ENCODE measurements around the gene RAB10. TPM values are rescaled to one million over a fixed set of nuclear protein-coding genes. Genes with fewer than 3 reads are reported as not detected.
A peak's percentile ranks its signal among the peaks of the same experiment; 100 is the strongest.

The RAB10 gene
- total RNA-seq, 1 experiment from 2014 or later, result 130 TPM

DNA sequence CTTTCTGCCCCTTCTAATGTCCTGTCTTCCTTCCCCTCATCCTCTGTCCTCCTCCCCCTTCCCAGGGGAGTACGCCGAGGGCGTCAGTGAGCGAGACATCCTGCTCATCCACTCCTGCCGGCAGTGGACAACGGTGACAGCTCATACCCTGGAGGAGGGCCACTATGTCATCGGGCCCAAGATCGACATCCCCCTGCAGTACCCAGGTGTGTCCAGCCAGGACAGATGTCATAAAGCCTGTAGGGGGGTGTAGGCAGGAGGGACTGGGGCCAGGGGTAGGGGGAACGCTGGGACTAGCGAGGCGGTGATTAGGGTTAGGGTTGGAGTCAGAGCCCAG, 142.4 kb downstream of the RAB10 start:
- peak overlapping the region in 1 of 2 experiments; percentile 36; a peak in 1 of 5 replicates for H3K4me3 Mint-ChIP-seq
- no peak overlapping the region for H3K27ac ChIP-seq (ENCODE audit: insufficient read length, low read depth, low read length)

More for the DNA sequence above, 142.4 kb downstream of the RAB10 start:
- no peak overlapping the region for H3K18ac ChIP-seq (ENCODE audit: insufficient read length, low read depth, low read length)
- no peak overlapping the region for H2BK120ac ChIP-seq (ENCODE audit: low read depth, low read length, poor library complexity, severe bottlenecking)
- no peak overlapping the region for H2BK20ac ChIP-seq (ENCODE audit: low read depth, low read length, poor library complexity, severe bottlenecking)
- no peak overlapping the region for H4K5ac ChIP-seq (ENCODE audit: insufficient read length, low read depth, low read length)
- peaks cover 26 to 38% of the 10 kb centered on the region in 2 experiments for H3K4me1 Mint-ChIP-seq
- no peak overlapping the region for H3K4me2 ChIP-seq (ENCODE audit: insufficient read depth, insufficient read length, low read length)
- no CpG with 5 or more reads among the region's 11 CpGs for WGBS (ENCODE audit: extremely low coverage, insufficient read length, low lambda C conversion rate)
- no peaks in the 10 kb centered on the region for H3K79me2 ChIP-seq (ENCODE audit: insufficient read depth, low read length)
- H2BK5ac ChIP-seq (ENCODE audit: insufficient read length, low read length), result no peak overlapping the region
- H4K20me1 ChIP-seq (ENCODE audit: control insufficient read depth, insufficient read depth, insufficient read length), result no peaks in the 10 kb centered on the region
- H3K27ac Mint-ChIP-seq, result no peak overlapping the region
- H2BK15ac ChIP-seq (ENCODE audit: low read depth, low read length), result no peak overlapping the region
- no peak overlapping the region for H3K9ac ChIP-seq (ENCODE audit: extremely low read depth, insufficient read length, low read length)
- H2AK5ac ChIP-seq (ENCODE audit: insufficient read length, low read length), result no peak overlapping the region
- DNase-seq, result no peak
- no peaks in the 10 kb centered on the region; the same call in 1 of the 2 replicates for H3K4me1 ChIP-seq (ENCODE audit: insufficient read depth, low read length)
- no peak overlapping the region for H3K23ac ChIP-seq (ENCODE audit: insufficient read length, low read depth, low read length)
- H3K9me3 ChIP-seq (ENCODE audit: control insufficient read depth, low read depth, low read length), result no peaks in the 10 kb centered on the region
- no peak overlapping the region for H2BK12ac ChIP-seq (ENCODE audit: insufficient read length, low read depth, low read length)
- TF ChIP-seq, protein P1, sequence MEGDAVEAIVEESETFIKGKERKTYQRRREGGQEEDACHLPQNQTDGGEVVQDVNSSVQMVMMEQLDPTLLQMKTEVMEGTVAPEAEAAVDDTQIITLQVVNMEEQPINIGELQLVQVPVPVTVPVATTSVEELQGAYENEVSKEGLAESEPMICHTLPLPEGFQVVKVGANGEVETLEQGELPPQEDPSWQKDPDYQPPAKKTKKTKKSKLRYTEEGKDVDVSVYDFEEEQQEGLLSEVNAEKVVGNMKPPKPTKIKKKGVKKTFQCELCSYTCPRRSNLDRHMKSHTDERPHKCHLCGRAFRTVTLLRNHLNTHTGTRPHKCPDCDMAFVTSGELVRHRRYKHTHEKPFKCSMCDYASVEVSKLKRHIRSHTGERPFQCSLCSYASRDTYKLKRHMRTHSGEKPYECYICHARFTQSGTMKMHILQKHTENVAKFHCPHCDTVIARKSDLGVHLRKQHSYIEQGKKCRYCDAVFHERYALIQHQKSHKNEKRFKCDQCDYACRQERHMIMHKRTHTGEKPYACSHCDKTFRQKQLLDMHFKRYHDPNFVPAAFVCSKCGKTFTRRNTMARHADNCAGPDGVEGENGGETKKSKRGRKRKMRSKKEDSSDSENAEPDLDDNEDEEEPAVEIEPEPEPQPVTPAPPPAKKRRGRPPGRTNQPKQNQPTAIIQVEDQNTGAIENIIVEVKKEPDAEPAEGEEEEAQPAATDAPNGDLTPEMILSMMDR (conservative IDR thresholded peaks at IDR 0.05), result no peak
- H3K14ac ChIP-seq (ENCODE audit: insufficient read depth, low read length), result no peak overlapping the region
- no peaks in the 10 kb centered on the region for H3K27me3 ChIP-seq (ENCODE audit: insufficient read depth, low read length)
- no peak overlapping the region for H4K8ac ChIP-seq (replicated peaks; ENCODE audit: insufficient read length, low read depth, low read length)
- H3K56ac ChIP-seq (ENCODE audit: insufficient read length, low read depth, low read length), result no peak overlapping the region
- no peak overlapping the region for H2AFZ ChIP-seq (ENCODE audit: low read length)
- no peak overlapping the region for H3K4ac ChIP-seq (ENCODE audit: low read depth, low read length)
- H3T11ph ChIP-seq (ENCODE audit: low read length), result no peak overlapping the region
- H3K23me2 ChIP-seq (ENCODE audit: insufficient read length, low read depth, low read length, poor library complexity, severe bottlenecking), result peaks cover 22% of the 10 kb centered on the region
- peaks cover 2 to 15% (median 9%) of the 10 kb centered on the region in 3 experiments for H3K36me3 Mint-ChIP-seq (ENCODE audit: insufficient read depth in 1 of 3, low read depth in 3 of 3)
- H3K9me3 Mint-ChIP-seq, result peaks cover 0 to 5% of the 10 kb centered on the region in 2 experiments; a peak in 2 of 5 replicates
- no peaks in the 10 kb centered on the region for H3K79me1 ChIP-seq (ENCODE audit: insufficient read depth, low read depth, low read length, poor library complexity, severe bottlenecking)
- H4K91ac ChIP-seq (ENCODE audit: insufficient read length, low read depth, low read length), result no peak overlapping the region
- H3K27me3 Mint-ChIP-seq (ENCODE audit: low read depth), result peaks cover 27% of the 10 kb centered on the region

Data from H9 (cell line).